Measurements from ENCODE around the gene DPP10. TPM values are rescaled to one million over a fixed set of nuclear protein-coding genes. Genes with fewer than 3 reads are reported as not detected.

DPP10 gene
- total and polyA plus RNA-seq, 9 donors, result 0.12 to 5.9 (median 0.64) TPM; not detected in 3

- WGBS, 3 donors, result 87 to 92% (median 88%) methylated on average over 3 of the region's 3 CpGs
- H3K27me3 ChIP-seq, result no peaks in the 10 kb centered on the region
- intact Hi-C loops (cut with DNase I), result no loop called here
- H3K36me3 ChIP-seq, result no peaks in the 10 kb centered on the region
- TF ChIP-seq CTCF (IDR thresholded peaks at IDR 0.05), result no peak
- no peak for TF ChIP-seq EP300 (IDR thresholded peaks at IDR 0.05)
- no peak for TF ChIP-seq POLR2A (IDR thresholded peaks at IDR 0.05)
- DNase-seq, result no peak
- H3K4me3 ChIP-seq, result no peak overlapping the region
- no peaks in the 10 kb centered on the region for H3K4me1 ChIP-seq (ENCODE audit: insufficient read depth)
- H3K27ac ChIP-seq, result no peak overlapping the region
- no peaks in the 10 kb centered on the region for H3K9me3 ChIP-seq
Observed at GRCh38 chr2:114546531-114546930, 104.1 kb downstream of the DPP10 start.

- no peak for TF ChIP-seq POLR2A (IDR thresholded peaks at IDR 0.05)
- no peak for TF ChIP-seq CTCF (IDR thresholded peaks at IDR 0.05)
- TF ChIP-seq EP300 (IDR thresholded peaks at IDR 0.05), result no peak
- Histone ChIP-seq H3K27me3 (no peaks in the 10 kb centered on the region), H3K4me3 (no peak overlapping the region), H3K9me3 (no peaks in the 10 kb centered on the region), H3K36me3 (no peaks in the 10 kb centered on the region), H3K4me1 (ENCODE audit: insufficient read depth) (no peaks in the 10 kb centered on the region), H3K27ac (no peak overlapping the region)
- no peak for DNase-seq
- intact Hi-C loops (cut with DNase I), result no loop called here
- 89% methylated on average over 6 of the region's 6 CpGs for WGBS, 3 donors
Observed at GRCh38 chr2:114548151-114548550, 105.7 kb downstream of the DPP10 start.

GRCh38 chr2:114550364-114550763 is 107.9 kb downstream of the DPP10 start:
- Histone ChIP-seq H3K4me1 (ENCODE audit: insufficient read depth) (no peaks in the 10 kb centered on the region), H3K4me3 (no peak overlapping the region), H3K27me3 (no peaks in the 10 kb centered on the region), H3K36me3 (no peaks in the 10 kb centered on the region), H3K27ac (no peak overlapping the region), H3K9me3 (no peaks in the 10 kb centered on the region)
- no peak for TF ChIP-seq EP300 (IDR thresholded peaks at IDR 0.05)
- no peak for TF ChIP-seq POLR2A (IDR thresholded peaks at IDR 0.05)
- no peak for TF ChIP-seq CTCF (IDR thresholded peaks at IDR 0.05)
- DNase-seq, result no peak
- intact Hi-C loops (cut with DNase I), result no loop called here
- WGBS, 3 donors, result 65 to 90% (median 74%) methylated on average over 2 of the region's 2 CpGs

GRCh38 chr2:114550895-114551793 is 108.7 kb downstream of the DPP10 start:
- peak; percentile 15 to 40 (median 33) for DNase-seq
- 28 to 43% (median 36%) methylated on average over 5 of the region's 5 CpGs for WGBS, 3 donors
- no peaks in the 10 kb centered on the region for H3K27me3 ChIP-seq
- no peaks in the 10 kb centered on the region for H3K36me3 ChIP-seq
- no peaks in the 10 kb centered on the region for H3K4me1 ChIP-seq (ENCODE audit: insufficient read depth)
- peak in 1 of 3 donors; percentile 44 for TF ChIP-seq CTCF (IDR thresholded peaks at IDR 0.05)
- no peak for TF ChIP-seq EP300 (IDR thresholded peaks at IDR 0.05)
- no peak for TF ChIP-seq POLR2A (IDR thresholded peaks at IDR 0.05)
- no peaks in the 10 kb centered on the region for H3K9me3 ChIP-seq
- H3K4me3 ChIP-seq, result no peak overlapping the region
- H3K27ac ChIP-seq, result no peak overlapping the region
- intact Hi-C loops (cut with DNase I), result no loop called here
